Naive thymus-derived CD4-positive, alpha-beta T cell (primary cell): Measurements from ENCODE around the gene DLK1. TPM values are rescaled to one million over a fixed set of nuclear protein-coding genes. Genes with fewer than 3 reads are reported as not detected.

Experiments used
- ATAC-seq: fragments of 150-1000 bp; cut with Tn5 transposase; 2 replicates; pipeline ENCODE4 v1.10.0; 2021; ENCODE audit warnings: mild to moderate bottlenecking, moderate library complexity
- CTCF ChIA-PET: fragments of 350-600 bp; sonication (Branson Sonifier 250); formaldehyde crosslinking; loops from one replicate; lab custom pipeline; 2021; ENCODE audit warnings: antibody characterized with exemption; lab: Charles Lee
- POLR2A ChIA-PET: fragments of 350-600 bp; sonication (Branson Sonifier 250); formaldehyde crosslinking; loops from one replicate; lab custom pipeline; 2021; ENCODE audit warnings: antibody characterized with exemption, inconsistent platforms; lab: Charles Lee
- DNase-seq, 9 donors: peaks; one replicate each; pipeline versions ENCODE4 v3.0.0 to v3.0.0-alpha.2; 2020 to 2022; ENCODE audit warnings: mixed read lengths in 1 of 9
- H3K27ac ChIP-seq: one replicate; pipeline ENCODE4 v1.7.0; 2013; ENCODE audit warnings: mild to moderate bottlenecking, low read depth, low read length, moderate library complexity
- H3K27me3 ChIP-seq, 2 donors: one replicate each; pipeline ENCODE4 v1.7.0; 2013; ENCODE audit warnings: low read length in 2 of 2, mild to moderate bottlenecking in 2 of 2, moderate library complexity in 2 of 2; ENCODE audit not compliant: control insufficient read depth in 2 of 2, insufficient read depth in 2 of 2
- H3K36me3 ChIP-seq, 3 experiments: 1 replicate in 2 of 3; 2 replicates in 1 of 3; pipeline ENCODE4 v1.7.0; 2013; ENCODE audit warnings: low read length in 3 of 3, mild to moderate bottlenecking in 3 of 3, moderate library complexity in 1 of 3; ENCODE audit not compliant: insufficient read depth in 3 of 3, control insufficient read depth in 2 of 3
- H3K4me1 ChIP-seq, 2 donors: one replicate each; pipeline ENCODE4 v1.7.0; 2013; ENCODE audit warnings: low read length in 2 of 2, mild to moderate bottlenecking in 2 of 2, moderate library complexity in 1 of 2; ENCODE audit not compliant: control insufficient read depth in 2 of 2, insufficient read depth in 2 of 2
- H3K4me3 ChIP-seq: 2 replicates; pipeline ENCODE4 v1.7.0; 2013; ENCODE audit warnings: mild to moderate bottlenecking, low read length
- H3K9me3 ChIP-seq, 3 experiments: 1 replicate in 2 of 3; 2 replicates in 1 of 3; pipeline ENCODE4 v1.7.0; 2013; ENCODE audit warnings: low read length in 3 of 3; ENCODE audit not compliant: control insufficient read depth in 2 of 3
- H3K27ac Mint-ChIP-seq, 9 donors: one replicate each; pipeline ENCODE4 v1.8.0; 2020 to 2022; ENCODE audit warnings: mixed read lengths in 9 of 9, mild to moderate bottlenecking in 8 of 9, moderate library complexity in 5 of 9, inconsistent platforms in 2 of 9
- H3K27me3 Mint-ChIP-seq, 5 donors: one replicate each; pipeline ENCODE4 v1.8.0; 2021 to 2022; ENCODE audit warnings: mixed read lengths in 5 of 5, mild to moderate bottlenecking in 1 of 5
- H3K36me3 Mint-ChIP-seq, 5 donors: one replicate each; pipeline ENCODE4 v1.8.0; 2020 to 2022; ENCODE audit warnings: mixed read lengths in 5 of 5, mild to moderate bottlenecking in 3 of 5, inconsistent platforms in 1 of 5
- H3K4me1 Mint-ChIP-seq, 7 donors: one replicate each; pipeline ENCODE4 v1.8.0; 2020 to 2022; ENCODE audit warnings: mixed read lengths in 7 of 7, mild to moderate bottlenecking in 3 of 7, inconsistent platforms in 1 of 7
- H3K4me3 Mint-ChIP-seq, 10 donors: one replicate each; pipeline ENCODE4 v1.8.0; 2020 to 2022; ENCODE audit warnings: mild to moderate bottlenecking in 10 of 10, mixed read lengths in 10 of 10, moderate library complexity in 6 of 10, inconsistent platforms in 2 of 10
- H3K9me3 Mint-ChIP-seq, 11 donors: one replicate each; pipeline ENCODE4 v1.8.0; 2020 to 2022; ENCODE audit warnings: mixed read lengths in 11 of 11, mild to moderate bottlenecking in 4 of 11, inconsistent platforms in 1 of 11, moderate library complexity in 1 of 11
- intact Hi-C, 2 donors: fragments of 100-400 bp; cut with micrococcal nuclease; formaldehyde crosslinking; loops; one replicate each; pipeline ENCODE4 v1.15.1; 2023
- polyA plus RNA-seq, 2 donors: library from polyadenylated mRNA; unstranded; fragments of 300-500 nt; fragmentation: Illumina TruSeq; gene quantifications; one replicate each; pipeline ENCODE4 v1.2.3, GENCODE V29; 2021
- total RNA-seq, 6 experiments: library from RNA in 5 of 6; stranded (reverse) in 5 of 6; gene quantifications; 1 replicate in 5 of 6; 2 replicates in 1 of 6; pipeline ENCODE4 v1.2.3 and lab custom pipeline; 2021 to 2026

The DLK1 gene
- total and polyA plus RNA-seq, 7 experiments from 2014 or later: not detected

DNA sequence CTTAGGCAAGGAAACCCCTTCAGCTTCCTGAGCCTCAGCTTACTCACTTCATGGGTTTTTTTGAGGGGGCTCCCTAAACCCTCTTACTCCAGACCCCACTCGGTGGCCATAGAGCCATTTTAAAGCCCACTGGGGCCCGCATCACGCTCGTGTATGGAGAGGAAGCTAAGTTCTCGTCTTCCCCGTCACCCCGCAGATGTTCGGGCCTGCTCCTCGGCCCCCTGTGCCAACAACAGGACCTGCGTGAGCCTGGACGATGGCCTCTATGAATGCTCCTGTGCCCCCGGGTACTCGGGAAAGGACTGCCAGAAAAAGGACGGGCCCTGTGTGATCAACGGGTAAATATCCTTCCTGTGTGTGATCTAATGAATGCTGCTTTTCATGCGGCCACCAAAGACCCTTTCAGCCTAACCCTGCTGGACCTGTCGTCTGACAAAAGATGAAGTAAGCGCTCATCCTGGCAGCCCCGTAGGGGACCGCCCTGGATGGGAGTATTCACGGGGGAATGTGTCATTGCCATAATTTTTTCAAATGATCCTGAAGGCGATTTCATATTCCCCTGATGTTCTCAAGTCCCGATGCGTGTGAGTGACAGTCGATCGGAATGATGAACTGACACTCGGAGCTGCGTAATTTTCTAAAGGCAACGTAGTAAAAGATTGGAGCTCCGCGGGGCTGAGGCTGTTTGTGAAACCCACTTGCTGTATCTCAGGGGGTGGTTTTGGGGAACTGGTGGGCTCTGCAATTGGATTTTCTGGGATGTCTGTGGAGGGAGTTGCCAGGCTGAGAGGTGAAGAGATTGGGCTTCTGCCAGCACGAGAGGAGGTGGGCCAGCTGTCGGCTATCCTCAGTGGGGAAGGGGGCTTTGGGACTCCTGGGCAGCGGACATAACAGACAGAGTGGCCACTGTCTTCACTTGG, 5.4 kb downstream of the DLK1 start:
- ATAC-seq: no peak
- ChIA-PET POLR2A (no interaction called here), CTCF (no interaction called here)

DNA sequence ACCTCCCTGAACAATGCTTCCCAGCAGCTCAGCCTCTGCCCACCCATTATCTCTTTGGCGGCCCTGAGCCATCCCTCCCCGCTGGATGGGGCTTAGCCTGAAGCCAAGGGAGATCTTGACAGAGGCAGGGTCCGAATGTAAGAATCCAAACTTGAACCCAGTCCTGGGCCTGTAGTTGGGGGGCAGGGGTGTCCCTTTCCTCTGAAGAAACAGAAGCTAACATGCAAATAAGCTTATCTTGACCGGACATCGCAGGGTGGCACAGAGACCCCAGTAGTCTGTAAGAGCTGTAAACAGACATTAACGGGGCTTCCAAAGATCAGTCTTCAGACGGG, 6.0 kb downstream of the DLK1 start:
- DNase-seq: no peak
- H3K4me3 ChIP-seq: no peak overlapping the region
- no peaks in the 10 kb centered on the region for H3K27me3 ChIP-seq
- peak overlapping the region in 1 of 9 donors; percentile 22 for H3K27ac Mint-ChIP-seq
- H3K9me3 Mint-ChIP-seq: no peaks in the 10 kb centered on the region
- ChIA-PET POLR2A (no interaction called here), CTCF (no interaction called here)
- H3K4me1 Mint-ChIP-seq: no peaks in the 10 kb centered on the region
- no peak for ATAC-seq
- no peak overlapping the region for H3K27ac ChIP-seq
- no peaks in the 10 kb centered on the region for H3K4me1 ChIP-seq
- intact Hi-C loops: no loop called here
- H3K4me3 Mint-ChIP-seq: no peak overlapping the region
- peaks cover 15 to 35% (median 27%) of the 10 kb centered on the region in 5 donors for H3K27me3 Mint-ChIP-seq
- H3K36me3 ChIP-seq: no peaks in the 10 kb centered on the region
- no peaks in the 10 kb centered on the region for H3K36me3 Mint-ChIP-seq
- no peaks in the 10 kb centered on the region for H3K9me3 ChIP-seq

More for the DNA sequence above, 5.4 kb downstream of the DLK1 start:
- no peak overlapping the region for H3K4me3 Mint-ChIP-seq
- intact Hi-C loops: no loop called here
- no peaks in the 10 kb centered on the region for H3K9me3 ChIP-seq
- peaks cover 22 to 36% (median 28%) of the 10 kb centered on the region in 5 donors for H3K27me3 Mint-ChIP-seq
- H3K27me3 ChIP-seq: no peaks in the 10 kb centered on the region
- H3K4me3 ChIP-seq: no peak overlapping the region
- H3K4me1 ChIP-seq: no peaks in the 10 kb centered on the region
- H3K27ac Mint-ChIP-seq: no peak overlapping the region
- H3K9me3 Mint-ChIP-seq: peaks cover 0 to 2% (median 0%) of the 10 kb centered on the region in 11 donors
- peaks cover 0 to 2% (median 0%) of the 10 kb centered on the region in 7 donors for H3K4me1 Mint-ChIP-seq
- DNase-seq: no peak
- no peaks in the 10 kb centered on the region for H3K36me3 Mint-ChIP-seq
- no peak overlapping the region for H3K27ac ChIP-seq
- H3K36me3 ChIP-seq: no peaks in the 10 kb centered on the region

DNA sequence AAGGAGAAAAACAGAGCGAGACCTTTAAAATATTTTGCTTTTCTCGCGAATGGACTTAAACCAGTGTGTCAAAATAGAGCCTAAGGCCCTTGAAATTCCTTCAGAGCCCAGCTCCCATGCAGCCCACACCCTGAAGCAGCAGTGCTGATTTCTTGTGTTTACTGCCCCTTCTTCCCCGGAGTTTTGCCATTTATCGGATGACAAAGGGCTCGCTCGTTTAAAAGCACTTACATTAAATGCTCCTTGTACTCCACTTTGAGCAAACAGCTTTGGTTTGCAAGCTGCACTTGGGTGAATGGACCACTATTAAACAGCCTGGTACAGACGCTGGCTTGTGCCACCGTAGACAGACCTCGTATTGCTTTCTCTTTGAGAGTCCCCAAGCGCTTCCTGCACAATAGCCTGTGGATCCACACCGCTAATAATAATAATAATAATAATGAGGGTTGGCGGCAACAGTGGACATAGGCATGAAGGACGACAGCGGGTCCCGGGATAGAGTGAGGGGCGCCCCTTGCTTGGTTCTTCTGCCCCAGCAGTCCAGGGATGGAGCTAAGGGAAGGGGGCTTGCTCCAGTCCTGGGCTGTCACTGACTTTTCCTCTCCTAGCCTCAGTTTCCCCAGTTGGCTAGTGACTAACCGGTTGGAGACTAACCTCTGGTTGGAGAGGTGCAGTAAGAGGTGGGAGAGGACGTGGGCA, 6.6 kb downstream of the DLK1 start:
- intact Hi-C loops: no loop called here
- CTCF ChIA-PET: no interaction called here
- no peak overlapping the region for H3K4me3 ChIP-seq
- no peaks in the 10 kb centered on the region for H3K4me1 ChIP-seq
- no peaks in the 10 kb centered on the region for H3K9me3 ChIP-seq
- POLR2A ChIA-PET: no interaction called here
- no peaks in the 10 kb centered on the region for H3K36me3 Mint-ChIP-seq
- H3K36me3 ChIP-seq: no peaks in the 10 kb centered on the region
- no peaks in the 10 kb centered on the region for H3K4me1 Mint-ChIP-seq
- no peak overlapping the region for H3K4me3 Mint-ChIP-seq
- no peaks in the 10 kb centered on the region for H3K9me3 Mint-ChIP-seq
- H3K27ac ChIP-seq: no peak overlapping the region
- ATAC-seq (no peak), DNase-seq (no peak)
- no peak overlapping the region for H3K27ac Mint-ChIP-seq
- no peaks in the 10 kb centered on the region for H3K27me3 ChIP-seq
- H3K27me3 Mint-ChIP-seq: peaks cover 10 to 30% (median 22%) of the 10 kb centered on the region in 5 donors

DNA sequence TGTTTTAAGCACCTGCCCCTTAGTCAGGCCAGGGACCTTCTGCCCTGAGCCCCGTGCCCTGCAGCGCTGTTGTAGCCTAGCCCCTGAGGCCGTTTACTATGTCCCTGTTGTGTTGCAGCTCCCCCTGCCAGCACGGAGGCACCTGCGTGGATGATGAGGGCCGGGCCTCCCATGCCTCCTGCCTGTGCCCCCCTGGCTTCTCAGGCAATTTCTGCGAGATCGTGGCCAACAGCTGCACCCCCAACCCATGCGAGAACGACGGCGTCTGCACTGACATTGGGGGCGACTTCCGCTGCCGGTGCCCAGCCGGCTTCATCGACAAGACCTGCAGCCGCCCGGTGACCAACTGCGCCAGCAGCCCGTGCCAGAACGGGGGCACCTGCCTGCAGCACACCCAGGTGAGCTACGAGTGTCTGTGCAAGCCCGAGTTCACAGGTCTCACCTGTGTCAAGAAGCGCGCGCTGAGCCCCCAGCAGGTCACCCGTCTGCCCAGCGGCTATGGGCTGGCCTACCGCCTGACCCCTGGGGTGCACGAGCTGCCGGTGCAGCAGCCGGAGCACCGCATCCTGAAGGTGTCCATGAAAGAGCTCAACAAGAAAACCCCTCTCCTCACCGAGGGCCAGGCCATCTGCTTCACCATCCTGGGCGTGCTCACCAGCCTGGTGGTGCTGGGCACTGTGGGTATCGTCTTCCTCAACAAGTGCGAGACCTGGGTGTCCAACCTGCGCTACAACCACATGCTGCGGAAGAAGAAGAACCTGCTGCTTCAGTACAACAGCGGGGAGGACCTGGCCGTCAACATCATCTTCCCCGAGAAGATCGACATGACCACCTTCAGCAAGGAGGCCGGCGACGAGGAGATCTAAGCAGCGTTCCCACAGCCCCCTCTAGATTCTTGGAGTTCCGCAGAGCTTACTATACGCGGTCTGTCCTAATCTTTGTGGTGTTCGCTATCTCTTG, 7.6 kb downstream of the DLK1 start:
- POLR2A ChIA-PET: no interaction called here
- no peaks in the 10 kb centered on the region for H3K9me3 ChIP-seq
- H3K27ac ChIP-seq: no peak overlapping the region
- intact Hi-C loops: no loop called here
- H3K36me3 ChIP-seq: no peaks in the 10 kb centered on the region
- Mint-ChIP-seq H3K4me1 (no peaks in the 10 kb centered on the region), H3K27me3 (peaks cover 2 to 22% (median 15%) of the 10 kb centered on the region in 5 donors), H3K27ac (no peak overlapping the region), H3K4me3 (no peak overlapping the region), H3K36me3 (no peaks in the 10 kb centered on the region), H3K9me3 (no peaks in the 10 kb centered on the region)
- no peaks in the 10 kb centered on the region for H3K4me1 ChIP-seq
- CTCF ChIA-PET: no interaction called here
- no peak for DNase-seq
- no peaks in the 10 kb centered on the region for H3K27me3 ChIP-seq
- H3K4me3 ChIP-seq: no peak overlapping the region
- no peak for ATAC-seq

GRCh38 chr14:100735271-100735670, 8.6 kb downstream of the DLK1 start:
- H3K27ac Mint-ChIP-seq: no peak overlapping the region
- Histone ChIP-seq H3K27ac (no peak overlapping the region), H3K4me1 (no peaks in the 10 kb centered on the region), H3K36me3 (no peaks in the 10 kb centered on the region), H3K27me3 (no peaks in the 10 kb centered on the region), H3K9me3 (no peaks in the 10 kb centered on the region), H3K4me3 (no peak overlapping the region)
- ATAC-seq (no peak), DNase-seq (no peak)
- peaks cover 0 to 18% (median 9%) of the 10 kb centered on the region in 5 donors for H3K27me3 Mint-ChIP-seq
- CTCF ChIA-PET: no interaction called here
- H3K36me3 Mint-ChIP-seq: no peaks in the 10 kb centered on the region
- intact Hi-C loops: no loop called here
- no peaks in the 10 kb centered on the region for H3K4me1 Mint-ChIP-seq
- H3K4me3 Mint-ChIP-seq: no peak overlapping the region
- peaks cover 0 to 2% (median 0%) of the 10 kb centered on the region in 11 donors for H3K9me3 Mint-ChIP-seq
- POLR2A ChIA-PET: no interaction called here

GRCh38 chr14:100736269-100737180, 9.8 kb downstream of the DLK1 start:
- Histone ChIP-seq H3K27me3 (no peaks in the 10 kb centered on the region), H3K27ac (no peak overlapping the region), H3K4me1 (no peaks in the 10 kb centered on the region), H3K9me3 (no peaks in the 10 kb centered on the region), H3K36me3 (no peaks in the 10 kb centered on the region), H3K4me3 (no peak overlapping the region)
- Mint-ChIP-seq H3K27ac (no peak overlapping the region), H3K36me3 (no peaks in the 10 kb centered on the region), H3K27me3 (peaks cover 0 to 11% (median 4%) of the 10 kb centered on the region in 5 donors), H3K9me3 (peaks cover 0 to 4% (median 0%) of the 10 kb centered on the region in 11 donors), H3K4me1 (no peaks in the 10 kb centered on the region), H3K4me3 (no peak overlapping the region)
- ATAC-seq: no peak
- DNase-seq: no peak
- CTCF ChIA-PET: no interaction called here
- intact Hi-C loops: no loop called here
- POLR2A ChIA-PET: no interaction called here
